ENCODE results near the gene SLC4A3. TPM values are rescaled to one million over a fixed set of nuclear protein-coding genes. Genes with fewer than 3 reads are reported as not detected.

Gene SLC4A3
- total and polyA plus RNA-seq, 2 of the 13 experiments (the other 11 are each of a cell fraction or from before 2014, with no cell fraction given): 0.18 to 0.95 TPM

- TF ChIP-seq ZNF142 (CRISPR knock-in tag; IDR thresholded peaks at IDR 0.05) (no peak), ZNF430 (CRISPR knock-in tag; IDR thresholded peaks at IDR 0.05) (no peak)
Measured at GRCh38 chr2:219641390-219642068, 14.1 kb downstream of the SLC4A3 start (continued).

- FAIRE-seq (no peak), ATAC-seq (no peak), DNase-seq (ENCODE audit: low spot score) (no peak)
- intact Hi-C loops (cut with micrococcal nuclease; ENCODE audit: unreplicated experiment): loop anchor here (1.0 to 2.0 kb wide), 4 partner anchors 23 to 101 kb away; no protein-coding TSS in a partner anchor
- Histone ChIP-seq H3K27me3 (ENCODE audit: control insufficient read depth in 1 of 2, insufficient read depth in 2 of 2, low read length in 2 of 2) (peaks cover 18 to 81% of the 10 kb centered on the region in 2 experiments), H3K4me1 (ENCODE audit: insufficient read depth, low read length) (peaks cover 29% of the 10 kb centered on the region), H4K20me1 (ENCODE audit: insufficient read depth, low read length) (no peaks in the 10 kb centered on the region), H3K9ac (ENCODE audit: insufficient read depth, low read depth, low read length) (no peak overlapping the region), H3K4me3 (replicated peaks in 1 of 3; ENCODE audit: insufficient read depth in 1 of 3, low read depth in 2 of 3, low read length in 3 of 3) (no peak overlapping the region), H3K79me2 (ENCODE audit: insufficient read depth, low read length) (no peaks in the 10 kb centered on the region), H3K27ac (ENCODE audit: extremely low read length, insufficient read depth, low read length) (no peak overlapping the region), H3K4me2 (ENCODE audit: low read depth, low read length) (no peak overlapping the region), H3K9me3 (ENCODE audit: low read length) (no peaks in the 10 kb centered on the region), H3K36me3 (replicated peaks in 1 of 2; ENCODE audit: control insufficient read depth in 1 of 2, insufficient read depth in 2 of 2, low read length in 2 of 2) (no peaks in the 10 kb centered on the region), H2AFZ (ENCODE audit: low read length) (no peak overlapping the region)
- BruUV-seq (replicated peaks): no TSS peak
- 45% methylated on average over 8 of the region's 8 CpGs for WGBS (ENCODE audit: low lambda C conversion rate)
- ChIA-PET CTCF (ENCODE audit: low intra/inter-chr PET ratio, low total read pairs) (interaction anchor here (0.7 to 4.3 kb wide), 13 partner anchors 23 to 239 kb away, joined by 3 to 127 read pairs (median 5); partner anchors contain the start of genes CHPF, INHA, OBSL1 and STK11IP), POLR2A (interaction anchor here (1.5 kb wide), 1 partner anchor 102 kb away, joined by 4 read pairs; no protein-coding TSS in a partner anchor)
- in situ Hi-C loops (cut with HindIII; ENCODE audit: extremely low pct_ligation_motif_present, low pct_unique_long_range_greater_than_20kb): loop anchor here (5.0 kb wide), 1 partner anchor 100 kb away; the partner anchor contains the start of genes CHPF and TMEM198
- TF ChIP-seq PRDM15 (CRISPR knock-in tag; IDR thresholded peaks at IDR 0.05) (no peak), ZNF724P (CRISPR knock-in tag; IDR thresholded peaks at IDR 0.05; ENCODE audit: borderline replicate concordance) (0 out of 2 replicates have a peak, but pooled peaks have one; percentile 23), TFAP4 (IDR thresholded peaks at IDR 0.05; ENCODE audit: borderline replicate concordance, low read depth) (no peak), FOXJ3 (CRISPR knock-in tag; IDR thresholded peaks at IDR 0.05; ENCODE audit: borderline replicate concordance) (no peak), SMAD1 (CRISPR knock-in tag; IDR thresholded peaks at IDR 0.05; ENCODE audit: borderline replicate concordance, low read depth) (no peak), NFIB (CRISPR knock-in tag; IDR thresholded peaks at IDR 0.05; ENCODE audit: borderline replicate concordance) (0 out of 2 replicates have a peak, but pooled peaks have one; percentile 64), IKZF4 (CRISPR knock-in tag; IDR thresholded peaks at IDR 0.05; ENCODE audit: borderline replicate concordance, low read depth, not compliant biosample characterization) (peak; percentile 1), ZNF709 (CRISPR knock-in tag; IDR thresholded peaks at IDR 0.05) (0 out of 2 replicates have a peak, but pooled peaks have one; percentile 8)
Measured at GRCh38 chr2:219642069-219642454, 14.6 kb downstream of the SLC4A3 start.
